ENCODE results near the gene SSR1.

DNA sequence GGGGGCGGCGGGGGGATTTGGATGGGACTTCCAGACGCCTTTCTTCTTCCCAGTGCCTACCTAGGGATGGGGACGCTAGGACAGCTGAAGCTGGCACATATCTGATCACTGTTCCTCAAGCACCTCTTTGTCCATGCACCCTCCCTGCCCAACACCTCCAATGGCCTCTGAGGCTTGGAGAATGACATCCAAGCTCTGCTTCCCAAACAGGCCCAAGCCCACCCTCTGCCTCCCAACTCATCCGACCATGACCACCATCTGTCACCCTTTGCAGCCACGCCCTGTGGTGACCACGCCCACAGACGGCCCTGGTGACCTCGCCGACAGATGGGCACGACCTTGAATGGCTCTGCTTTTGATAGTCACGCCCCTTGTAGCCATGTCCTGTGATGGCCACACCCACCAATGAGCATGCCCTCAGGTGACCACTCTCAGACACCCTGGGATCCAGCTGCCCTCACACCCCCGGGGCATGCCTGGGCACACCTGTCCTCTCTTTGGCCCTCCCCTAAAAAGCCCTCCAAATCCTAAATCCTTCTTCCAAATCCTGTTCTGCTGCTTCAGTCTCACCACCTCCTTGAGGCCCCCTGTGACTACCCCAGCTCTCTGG is 51.0 kb downstream of the SSR1 start:
- TF ChIP-seq, protein P1, sequence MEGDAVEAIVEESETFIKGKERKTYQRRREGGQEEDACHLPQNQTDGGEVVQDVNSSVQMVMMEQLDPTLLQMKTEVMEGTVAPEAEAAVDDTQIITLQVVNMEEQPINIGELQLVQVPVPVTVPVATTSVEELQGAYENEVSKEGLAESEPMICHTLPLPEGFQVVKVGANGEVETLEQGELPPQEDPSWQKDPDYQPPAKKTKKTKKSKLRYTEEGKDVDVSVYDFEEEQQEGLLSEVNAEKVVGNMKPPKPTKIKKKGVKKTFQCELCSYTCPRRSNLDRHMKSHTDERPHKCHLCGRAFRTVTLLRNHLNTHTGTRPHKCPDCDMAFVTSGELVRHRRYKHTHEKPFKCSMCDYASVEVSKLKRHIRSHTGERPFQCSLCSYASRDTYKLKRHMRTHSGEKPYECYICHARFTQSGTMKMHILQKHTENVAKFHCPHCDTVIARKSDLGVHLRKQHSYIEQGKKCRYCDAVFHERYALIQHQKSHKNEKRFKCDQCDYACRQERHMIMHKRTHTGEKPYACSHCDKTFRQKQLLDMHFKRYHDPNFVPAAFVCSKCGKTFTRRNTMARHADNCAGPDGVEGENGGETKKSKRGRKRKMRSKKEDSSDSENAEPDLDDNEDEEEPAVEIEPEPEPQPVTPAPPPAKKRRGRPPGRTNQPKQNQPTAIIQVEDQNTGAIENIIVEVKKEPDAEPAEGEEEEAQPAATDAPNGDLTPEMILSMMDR (IDR thresholded peaks at IDR 0.05): no peak
- no peak for TF ChIP-seq POLR2A (IDR thresholded peaks at IDR 0.05)

All from Peyer's patch (tissue), 4 donors.